IMR-90 (cell line): ENCODE results near the gene PRRG1. TPM values are rescaled to one million over a fixed set of nuclear protein-coding genes. Genes with fewer than 3 reads are reported as not detected.

Source experiments
- ATAC-seq: fragments of 200-7000 bp; cut with Tn5 transposase; 2 replicates; pipeline ENCODE4 v1.9.1; 2020; ENCODE audit warnings: low read depth, mild to moderate bottlenecking, moderate library complexity
- BruUV-seq: library from RNA; stranded (reverse); fragments of 400-500 nt; replicated peaks from 2 replicates; lab custom pipeline; 2021; lab: Mats Ljungman, UMichigan
- CTCF ChIA-PET: fragments of 300-600 bp; formaldehyde crosslinking; extraction: SDS; loops from one replicate; lab custom pipeline; 2021; ENCODE audit warnings: antibody characterized with exemption; lab: Yijun Ruan, JAX
- POLR2A ChIA-PET: fragments of 300-600 bp; sonication (Branson Sonifier 250); formaldehyde crosslinking; loops from one replicate; lab custom pipeline; 2022; ENCODE audit warnings: antibody characterized with exemption; ENCODE audit not compliant: unreplicated experiment; lab: Charles Lee
- DNase-seq: peaks from one replicate; pipeline ENCODE4 v3.0.0; 2013
- H2AFZ ChIP-seq: replicated peaks from 2 replicates; pipeline ENCODE3; 2013; ENCODE audit warnings: low read length, mild to moderate bottlenecking; ENCODE audit not compliant: poor library complexity
- H2AK5ac ChIP-seq: 2 replicates; pipeline ENCODE4 v1.6.1; 2013; ENCODE audit warnings: low read depth, low read length, inconsistent platforms
- H2AK9ac ChIP-seq: replicated peaks from 2 replicates; pipeline ENCODE3; 2013; ENCODE audit warnings: mild to moderate bottlenecking, low read depth, low read length, moderate library complexity; ENCODE audit not compliant: poor library complexity
- H2BK120ac ChIP-seq: 2 replicates; pipeline ENCODE4 v1.6.1; 2013; ENCODE audit warnings: low read depth, low read length, inconsistent platforms
- H2BK15ac ChIP-seq: 3 replicates; pipeline ENCODE4 v1.6.1; 2013; ENCODE audit warnings: low read depth, low read length, inconsistent platforms
- H2BK20ac ChIP-seq: 2 replicates; pipeline ENCODE4 v1.6.1; 2013; ENCODE audit warnings: low read depth, mild to moderate bottlenecking, inconsistent platforms, low read length, moderate library complexity
- H2BK5ac ChIP-seq: 2 replicates; pipeline ENCODE4 v1.6.1; 2013; ENCODE audit warnings: mild to moderate bottlenecking, low read depth, low read length, inconsistent platforms; ENCODE audit not compliant: poor library complexity, severe bottlenecking
- H3K14ac ChIP-seq: replicated peaks from 2 replicates; pipeline ENCODE4 v1.6.1; 2013; ENCODE audit warnings: low read depth, low read length, inconsistent platforms
- H3K18ac ChIP-seq: 2 replicates; pipeline ENCODE4 v1.6.1; 2013; ENCODE audit warnings: low read depth, low read length, control low read depth
- H3K23ac ChIP-seq: 2 replicates; pipeline ENCODE4 v1.6.1; 2013; ENCODE audit warnings: low read depth, low read length, inconsistent platforms
- H3K27ac ChIP-seq: 2 replicates; pipeline ENCODE4 v1.5.1; 2013; ENCODE audit warnings: mild to moderate bottlenecking, control low read depth, low read length; ENCODE audit not compliant: insufficient read depth
- H3K27me3 ChIP-seq: 2 replicates; pipeline ENCODE4 v1.6.1; 2013; ENCODE audit warnings: low read length; ENCODE audit not compliant: control insufficient read depth, insufficient read depth
- H3K36me3 ChIP-seq: 2 replicates; pipeline ENCODE4 v1.6.1; 2013; ENCODE audit warnings: low read length, mixed read lengths; ENCODE audit not compliant: control insufficient read depth, insufficient read depth
- H3K4ac ChIP-seq: 2 replicates; pipeline ENCODE4 v1.6.1; 2013; ENCODE audit warnings: low read depth, low read length, inconsistent platforms
- H3K4me1 ChIP-seq: 2 replicates; pipeline ENCODE4 v1.6.1; 2013; ENCODE audit warnings: low read length, mixed read lengths; ENCODE audit not compliant: control insufficient read depth, insufficient read depth
- H3K4me2 ChIP-seq: 2 replicates; pipeline ENCODE4 v1.6.1; 2013; ENCODE audit warnings: low read depth, mild to moderate bottlenecking, control low read depth, low read length, moderate library complexity
- H3K4me3 ChIP-seq: 2 replicates; pipeline ENCODE4 v1.5.1; 2013; ENCODE audit warnings: low read depth, mild to moderate bottlenecking, control low read depth, low read length, moderate library complexity; ENCODE audit not compliant: insufficient read depth
- H3K56ac ChIP-seq: 2 replicates; pipeline ENCODE4 v1.6.1; 2013; ENCODE audit warnings: low read length, inconsistent platforms; ENCODE audit not compliant: insufficient read depth; ENCODE audit errors: extremely low read depth
- H3K79me1 ChIP-seq, 2 experiments: 2 replicates each; pipeline ENCODE4 v1.6.1; 2013; ENCODE audit warnings: low read length in 2 of 2, inconsistent platforms in 1 of 2, low read depth in 1 of 2
- H3K9ac ChIP-seq: 2 replicates; pipeline ENCODE4 v1.6.1; 2013; ENCODE audit warnings: low read depth, low read length, control low read depth
- H3K9me1 ChIP-seq: 2 replicates; pipeline ENCODE4 v1.6.1; 2013; ENCODE audit warnings: low read length, inconsistent platforms; ENCODE audit not compliant: insufficient read depth
- H3K9me3 ChIP-seq: 2 replicates; pipeline ENCODE4 v1.6.1; 2013; ENCODE audit warnings: low read length; ENCODE audit not compliant: control insufficient read depth, insufficient read depth
- H4K20me1 ChIP-seq: 2 replicates; pipeline ENCODE4 v1.6.1; 2013; ENCODE audit warnings: low read length, inconsistent platforms; ENCODE audit not compliant: insufficient read depth
- H4K5ac ChIP-seq: 2 replicates; pipeline ENCODE4 v1.6.1; 2013; ENCODE audit warnings: mild to moderate bottlenecking, low read depth, low read length, control low read depth
- H4K8ac ChIP-seq, 2 experiments: 2 replicates each; pipeline ENCODE4 v1.6.1; 2013; ENCODE audit warnings: low read depth in 2 of 2, low read length in 2 of 2, control low read depth in 1 of 2, inconsistent platforms in 1 of 2
- H4K91ac ChIP-seq: 2 replicates; pipeline ENCODE4 v1.6.1; 2013; ENCODE audit warnings: low read depth, low read length, inconsistent platforms; ENCODE audit not compliant: insufficient read depth
- CEBPB ChIP-seq: IDR thresholded peaks from 2 replicates; pipeline ENCODE4 v1.6.1; 2012; ENCODE audit warnings: low read depth, low read length, improper control_type of control experiment
- dilution Hi-C: fragments of 300-500 bp; cut with HindIII; formaldehyde crosslinking; loops from one replicate; pipeline ENCODE4 v1.14.3; 2018; ENCODE audit warnings: low sequenced_read_pairs; ENCODE audit not compliant: unreplicated experiment
- in situ Hi-C: fragments of 300-500 bp; cut with MboI; formaldehyde crosslinking; loops from 3 replicates; pipeline ENCODE4 v1.14.3; 2019; ENCODE audit warnings: low sequenced_read_pairs, inconsistent platforms, mixed read lengths
- intact Hi-C: fragments of 100-400 bp; cut with micrococcal nuclease; formaldehyde crosslinking; loops from 2 replicates; pipeline ENCODE4 v1.10.0; 2022
- polyA plus RNA-seq, 3 experiments: library from polyadenylated mRNA; depleted of rRNA; stranded (reverse); fragments of >200 nt; gene quantifications; 2 replicates each; pipeline ENCODE4 v1.2.3, GENCODE V29; 2012; ENCODE audit warnings: low replicate concordance in 1 of 3
- total RNA-seq: library from RNA; depleted of rRNA; stranded (reverse); fragments of >200 nt; gene quantifications from 2 replicates; pipeline ENCODE4 v1.2.3, GENCODE V29; 2012
- TF ChIP-seq, protein P1 (sequence below): fragments of 150-350 bp; IDR thresholded peaks from 2 replicates; pipeline ENCODE4 v1.6.1; 2017; ENCODE audit warnings: mild to moderate bottlenecking, antibody characterized with exemption, low read length, low read depth

PRRG1 gene
- total and polyA plus RNA-seq, 2 of the 4 experiments (the other 2 are of a cell fraction) = 9.0 to 11.1 TPM

GRCh38 chrX:37383313-37383712, 34.1 kb downstream of the PRRG1 start:
- H2AFZ ChIP-seq = no peak overlapping the region
- H3K9ac ChIP-seq = no peak overlapping the region
- no peak overlapping the region for H3K4me2 ChIP-seq
- CTCF ChIA-PET = no interaction called here
- H3K27ac ChIP-seq = no peak overlapping the region
- no peaks in the 10 kb centered on the region for H3K9me3 ChIP-seq
- H2BK20ac ChIP-seq = no peak overlapping the region
- no peaks in the 10 kb centered on the region for H3K4me1 ChIP-seq
- in situ Hi-C loops = no loop called here
- no peaks in the 10 kb centered on the region for H3K9me1 ChIP-seq
- DNase-seq (peak; percentile 28), ATAC-seq (no peak)
- no peak overlapping the region for H2BK120ac ChIP-seq
- dilution Hi-C loops = no loop called here
- peaks cover 3% of the 10 kb centered on the region; the same call in 1 of the 2 replicates for H3K36me3 ChIP-seq
- no peak overlapping the region for H3K18ac ChIP-seq
- no peak overlapping the region for H3K14ac ChIP-seq
- BruUV-seq = no TSS peak
- H2AK9ac ChIP-seq = no peak overlapping the region
- peaks cover 0 to 2% of the 10 kb centered on the region in 2 experiments; a peak in 1 of 4 replicates for H3K79me1 ChIP-seq
- no peak overlapping the region for H2AK5ac ChIP-seq
- H4K91ac ChIP-seq = no peak overlapping the region
- POLR2A ChIA-PET = no interaction called here
- no peak overlapping the region for H3K23ac ChIP-seq
- no peak overlapping the region for H2BK5ac ChIP-seq
- H2BK15ac ChIP-seq = no peak overlapping the region
- intact Hi-C loops = loop anchor here (5.0 kb wide), 1 partner anchor 66 kb away; no protein-coding TSS in a partner anchor
- H3K56ac ChIP-seq = no peak overlapping the region
- H3K27me3 ChIP-seq = no peaks in the 10 kb centered on the region
- H4K20me1 ChIP-seq = peaks cover 4% of the 10 kb centered on the region; the same call in 1 of the 2 replicates
- H4K5ac ChIP-seq = no peak overlapping the region
- H3K4me3 ChIP-seq = no peak overlapping the region
- peak; percentile 62 for TF ChIP-seq CEBPB
- TF ChIP-seq, protein P1, sequence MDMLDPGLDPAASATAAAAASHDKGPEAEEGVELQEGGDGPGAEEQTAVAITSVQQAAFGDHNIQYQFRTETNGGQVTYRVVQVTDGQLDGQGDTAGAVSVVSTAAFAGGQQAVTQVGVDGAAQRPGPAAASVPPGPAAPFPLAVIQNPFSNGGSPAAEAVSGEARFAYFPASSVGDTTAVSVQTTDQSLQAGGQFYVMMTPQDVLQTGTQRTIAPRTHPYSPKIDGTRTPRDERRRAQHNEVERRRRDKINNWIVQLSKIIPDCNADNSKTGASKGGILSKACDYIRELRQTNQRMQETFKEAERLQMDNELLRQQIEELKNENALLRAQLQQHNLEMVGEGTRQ = no peak
- no peak overlapping the region for H4K8ac ChIP-seq
- no peak overlapping the region for H3K4ac ChIP-seq
